NCI-H1417 treated with DMSO at 0.1 percent for 48 hours (cell line): ENCODE results near the gene DHRS13.
"Not testable (repeated sequence)": the region's sequence is repeated elsewhere in the genome, so short reads cannot be mapped to it uniquely, and the experiment has no call there.

Experiments used
- DNase-seq: peaks from one replicate; lab custom pipeline; 2025; lab: John Stamatoyannopoulos, UW

The DHRS13 gene

DNA sequence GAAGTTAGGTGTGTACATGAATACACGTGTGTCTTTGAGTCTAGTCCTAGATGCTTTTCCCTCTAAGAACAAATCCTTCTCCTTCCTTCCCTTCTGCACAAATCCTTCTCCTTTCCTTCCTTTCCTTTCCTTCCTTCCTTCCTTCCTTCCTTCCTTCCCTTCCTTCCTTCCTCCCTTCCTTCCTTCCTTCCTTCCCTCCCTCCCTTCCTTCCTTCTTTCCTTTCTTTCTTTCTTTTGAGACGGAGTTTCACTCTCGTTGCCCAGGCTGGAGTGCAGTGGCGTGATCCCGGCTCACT lies 615 bp upstream of the DHRS13 start:
- DNase-seq: not testable (repeated sequence)

DNA sequence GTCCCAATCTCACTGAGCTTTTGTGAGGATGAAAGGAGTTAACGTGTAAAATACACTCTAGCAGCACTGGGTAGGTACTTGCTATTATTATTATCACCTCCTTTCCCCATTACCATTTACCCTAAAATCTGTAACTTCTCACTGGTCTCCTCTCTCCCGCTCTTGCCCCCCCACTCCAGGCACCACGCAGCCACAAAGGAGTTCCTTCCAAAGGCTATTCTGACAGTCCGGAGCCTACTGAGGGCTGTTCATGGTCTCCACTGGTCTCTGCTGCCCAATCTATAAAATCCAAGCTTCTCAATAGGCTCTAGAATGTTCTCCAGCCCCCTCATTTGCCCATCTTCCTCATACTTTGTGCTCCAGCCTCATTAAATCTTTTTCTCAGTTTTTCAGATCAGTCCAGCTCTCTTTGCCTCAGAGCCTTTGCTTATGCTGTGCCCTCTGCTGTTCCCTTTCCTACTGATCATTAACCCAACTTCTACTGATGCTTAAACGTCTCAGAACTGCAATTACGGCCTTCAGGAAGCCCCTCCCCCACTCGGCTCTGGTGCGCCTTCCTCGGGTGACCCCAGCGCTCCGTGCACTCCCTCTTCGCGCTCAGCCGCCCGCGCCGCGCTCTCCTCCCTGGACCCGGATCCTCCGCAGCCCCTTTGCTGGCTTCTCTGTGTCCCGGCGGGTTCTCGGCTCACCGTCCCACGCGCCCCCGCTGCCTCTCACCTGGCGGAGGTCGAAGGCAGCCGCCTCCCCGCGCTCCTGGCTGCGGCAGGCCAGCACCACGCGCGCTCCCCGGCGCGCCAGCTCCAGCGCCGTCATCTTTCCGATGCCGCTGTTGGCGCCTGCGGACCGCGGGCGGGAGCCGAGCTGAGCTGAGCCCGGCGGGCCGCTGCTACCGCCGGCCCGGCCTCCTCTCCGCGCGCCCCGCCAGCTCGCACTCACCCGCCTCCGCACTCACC lies 737 bp downstream of the DHRS13 start:
- DNase-seq: peak; percentile 13

DNA sequence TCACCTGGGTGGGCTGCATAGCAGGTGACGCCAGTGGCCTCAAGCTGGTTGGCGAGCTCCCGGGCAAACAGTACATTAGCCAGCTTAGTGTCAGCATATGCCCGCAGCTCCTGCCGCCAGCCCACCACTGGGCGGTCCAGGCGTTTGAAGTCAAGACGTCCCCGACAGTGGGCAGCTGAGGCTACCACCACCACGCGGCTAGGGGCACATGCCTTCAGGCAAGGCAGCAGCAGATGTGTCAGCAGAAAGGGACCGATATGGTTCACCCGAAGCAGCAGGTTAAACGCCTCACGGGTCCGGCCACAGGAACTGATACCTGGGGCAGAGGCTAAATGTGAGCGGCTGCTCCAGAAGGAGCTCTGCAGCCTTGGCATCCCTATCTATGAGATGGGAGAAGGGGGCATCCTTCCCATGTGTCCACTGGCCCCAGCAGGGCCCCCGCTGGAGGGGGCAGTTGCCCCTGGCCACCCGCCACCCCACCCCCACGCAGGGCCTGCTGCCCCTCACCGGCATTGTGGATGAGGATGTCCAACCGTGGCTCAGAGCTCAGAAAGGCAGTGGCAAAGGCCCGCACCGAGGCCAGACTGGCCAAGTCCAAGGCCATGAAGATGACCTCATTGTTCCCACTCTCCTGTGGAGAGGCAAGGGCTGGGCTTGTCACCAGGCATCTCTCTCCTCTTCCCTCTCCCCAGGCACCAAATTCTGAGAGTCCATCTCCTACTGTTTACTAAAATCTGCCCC lies 1.7 kb downstream of the DHRS13 start:
- no peak for DNase-seq

DNA sequence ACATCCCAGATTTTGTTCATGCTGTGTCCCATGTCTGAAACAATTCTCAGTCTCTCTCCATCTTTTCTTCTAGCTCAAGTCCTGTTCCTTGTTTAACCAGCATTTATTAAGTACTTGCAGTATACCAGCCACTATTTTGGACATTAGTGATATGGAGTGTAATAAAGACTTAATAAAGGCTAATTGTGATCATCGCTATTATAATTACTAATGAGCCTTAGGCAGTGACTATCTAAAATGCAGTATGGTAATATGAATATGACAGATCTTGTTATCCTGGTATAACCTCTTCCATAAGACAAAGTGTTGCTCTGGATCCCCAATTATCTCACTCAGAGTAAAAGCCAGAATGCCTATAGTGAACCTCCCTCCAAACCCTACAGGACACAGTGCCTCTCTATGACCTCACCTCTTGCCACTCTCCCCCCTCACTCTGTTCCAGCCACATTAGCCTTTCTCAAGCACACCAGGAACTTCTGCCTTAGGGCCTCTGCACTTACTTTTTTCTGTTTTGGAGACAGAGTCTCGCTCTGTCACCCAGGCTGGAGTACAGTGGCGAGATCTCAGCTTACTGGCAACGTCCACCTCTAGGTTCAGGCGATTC lies 3.6 kb downstream of the DHRS13 start:
- no peak for DNase-seq

DNA sequence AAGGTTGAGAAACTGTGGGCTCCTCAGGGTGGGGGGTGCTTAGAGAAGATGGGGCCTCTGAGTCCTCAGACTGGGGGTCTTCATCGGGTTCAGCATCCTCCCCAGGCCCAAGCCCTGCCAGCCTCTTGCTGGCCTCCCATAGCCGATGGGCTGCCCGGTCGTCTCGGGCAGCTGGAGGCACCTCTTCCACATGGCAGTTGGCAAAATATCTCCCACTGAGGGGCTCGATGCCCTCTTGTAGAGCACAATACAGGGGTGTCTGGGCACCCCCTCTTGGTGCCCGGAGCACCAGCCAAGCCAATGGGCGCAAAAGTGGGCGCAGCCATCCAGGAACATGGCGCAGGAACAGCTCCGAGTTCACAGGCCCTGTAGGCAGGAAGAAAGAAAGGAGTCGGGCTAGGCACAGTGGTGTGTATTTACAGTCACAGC lies 4.3 kb downstream of the DHRS13 start:
- DNase-seq: no peak

DNA sequence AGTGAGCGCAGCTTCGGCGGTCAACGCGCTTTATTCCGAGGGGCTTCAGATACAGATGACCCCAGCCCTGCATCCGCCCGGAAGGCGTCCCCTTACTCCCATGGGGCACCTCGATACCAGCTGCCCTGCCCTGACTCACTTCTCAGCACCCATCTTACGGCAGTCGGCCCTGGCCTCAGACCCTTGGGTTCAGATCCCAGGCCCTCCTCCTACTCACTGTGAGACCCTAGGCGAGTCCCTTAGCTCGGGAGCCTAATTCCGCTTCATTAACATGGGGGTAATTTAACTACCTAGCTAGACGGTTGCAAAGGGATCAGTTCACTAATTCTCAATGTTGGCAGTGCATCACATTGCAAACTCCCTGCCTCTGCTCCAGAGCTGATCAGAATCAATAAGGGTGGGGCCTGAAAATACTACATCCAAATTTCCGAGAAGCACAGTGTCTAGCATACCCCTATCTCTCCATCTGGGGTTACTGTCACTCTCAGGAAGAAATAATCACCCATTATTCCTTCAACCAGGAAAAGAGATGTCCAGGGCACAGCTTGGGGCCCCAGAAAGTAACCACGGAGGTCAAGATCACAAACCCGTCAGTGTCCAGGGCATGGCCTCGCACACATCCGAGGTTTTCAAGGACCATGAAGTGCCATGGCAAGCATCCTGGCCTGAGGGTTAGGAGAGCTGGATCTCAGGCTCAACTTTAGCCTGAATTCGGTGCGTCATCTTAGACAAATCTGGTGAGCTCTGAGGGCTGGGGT lies 4.9 kb downstream of the DHRS13 start:
- DNase-seq: no peak

DNA sequence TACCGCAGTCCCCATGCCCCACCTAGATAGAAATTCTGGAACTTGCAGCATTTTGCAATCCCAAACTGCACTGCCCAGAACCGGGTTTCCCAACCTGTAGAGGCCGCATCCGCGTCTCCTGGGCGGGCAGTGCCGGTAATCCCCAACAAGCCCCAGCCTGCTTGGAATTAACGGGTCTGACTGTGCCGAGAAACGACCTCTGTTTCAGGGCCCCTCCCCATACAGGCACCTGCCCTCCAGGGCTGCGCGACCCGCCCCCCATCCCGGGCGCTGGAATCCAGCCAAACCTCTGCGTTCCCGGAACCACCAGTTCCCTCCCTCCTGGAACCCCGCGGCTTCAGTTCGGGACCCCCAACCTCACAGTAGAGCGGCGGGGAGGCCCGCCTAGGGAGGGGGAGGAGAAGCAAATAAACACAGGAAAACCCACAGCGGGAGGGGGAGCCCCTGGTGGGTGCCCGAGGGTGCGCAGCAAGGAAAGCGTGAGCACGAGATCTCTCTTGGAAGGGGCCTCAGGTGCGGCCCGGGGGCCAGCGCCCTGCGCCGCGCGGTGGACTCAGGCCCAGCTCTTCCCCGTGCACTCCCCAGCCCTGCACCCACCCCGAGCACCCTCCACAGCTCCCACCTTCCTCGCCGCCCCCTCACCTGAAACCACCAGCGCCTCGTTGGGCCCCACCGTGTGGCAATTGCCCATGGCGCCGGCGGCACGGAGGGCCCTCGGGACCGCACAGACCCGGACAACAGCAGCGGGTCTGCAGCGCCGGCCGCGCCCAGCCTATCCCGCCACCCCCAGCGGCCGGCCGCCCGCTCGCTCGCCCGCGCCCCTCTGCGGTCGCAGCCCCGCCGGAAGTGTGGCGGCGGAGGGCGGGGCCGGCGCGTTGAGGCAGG lies 5.8 kb downstream of the DHRS13 start, which contains the start of gene FLOT2:
FLOT2 (minus strand) TSS at position 850 of the 885 bp plus-strand sequence; CDS start at position 691, 159 bp downstream.
- DNase-seq: peak; percentile 51

DNA sequence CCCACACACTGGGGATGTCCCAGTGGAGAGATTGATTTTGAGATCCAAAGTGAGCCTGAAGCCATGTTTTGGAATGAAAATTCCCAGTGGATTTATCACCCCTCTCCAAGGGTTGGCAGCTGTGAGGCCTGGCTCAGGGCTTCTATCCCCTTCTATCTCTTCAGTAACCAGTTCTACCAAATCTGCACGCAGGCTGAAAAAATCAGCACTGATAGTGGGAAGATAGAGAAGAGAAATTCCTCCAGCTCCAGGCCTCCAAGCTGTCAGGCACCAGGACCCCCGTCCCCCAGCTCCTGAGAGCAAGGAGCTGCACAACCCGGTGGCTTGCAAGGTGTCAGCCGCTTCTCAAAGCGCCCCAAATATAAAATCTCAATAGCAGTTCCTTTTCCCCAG lies 6.4 kb downstream of the DHRS13 start:
- no peak for DNase-seq

DNA sequence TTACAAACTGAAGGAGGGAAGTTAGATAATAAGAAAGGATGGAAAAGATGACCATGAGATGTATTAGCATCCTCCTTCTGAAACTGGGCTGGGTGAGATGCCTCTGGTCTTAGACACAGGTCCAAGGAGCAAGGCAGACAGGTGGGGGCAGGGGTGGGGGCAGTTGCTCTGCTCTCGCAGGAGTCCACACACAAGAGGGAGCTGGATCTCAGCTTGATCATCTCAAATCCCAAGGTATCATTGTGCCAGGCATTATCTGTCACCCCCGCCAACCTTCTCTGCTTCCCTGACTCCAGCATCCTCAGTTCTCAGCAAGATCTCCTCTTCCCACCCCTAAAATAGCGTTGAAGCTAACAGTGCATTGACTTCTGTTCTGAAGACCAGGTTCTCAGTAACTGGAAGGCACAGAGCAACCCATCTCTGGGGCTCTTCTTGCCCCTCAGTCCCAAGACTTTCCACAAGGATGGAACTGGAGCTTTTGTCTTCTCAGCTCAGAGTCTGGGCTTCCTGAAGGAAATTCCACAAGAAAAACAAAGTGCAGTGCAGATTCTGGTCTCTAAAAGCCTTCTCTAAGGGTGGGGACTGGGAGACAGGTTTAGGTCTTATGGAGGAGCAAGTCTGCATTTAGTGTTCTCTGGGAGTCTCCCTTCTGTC lies 7.0 kb downstream of the DHRS13 start:
- DNase-seq: no peak

DNA sequence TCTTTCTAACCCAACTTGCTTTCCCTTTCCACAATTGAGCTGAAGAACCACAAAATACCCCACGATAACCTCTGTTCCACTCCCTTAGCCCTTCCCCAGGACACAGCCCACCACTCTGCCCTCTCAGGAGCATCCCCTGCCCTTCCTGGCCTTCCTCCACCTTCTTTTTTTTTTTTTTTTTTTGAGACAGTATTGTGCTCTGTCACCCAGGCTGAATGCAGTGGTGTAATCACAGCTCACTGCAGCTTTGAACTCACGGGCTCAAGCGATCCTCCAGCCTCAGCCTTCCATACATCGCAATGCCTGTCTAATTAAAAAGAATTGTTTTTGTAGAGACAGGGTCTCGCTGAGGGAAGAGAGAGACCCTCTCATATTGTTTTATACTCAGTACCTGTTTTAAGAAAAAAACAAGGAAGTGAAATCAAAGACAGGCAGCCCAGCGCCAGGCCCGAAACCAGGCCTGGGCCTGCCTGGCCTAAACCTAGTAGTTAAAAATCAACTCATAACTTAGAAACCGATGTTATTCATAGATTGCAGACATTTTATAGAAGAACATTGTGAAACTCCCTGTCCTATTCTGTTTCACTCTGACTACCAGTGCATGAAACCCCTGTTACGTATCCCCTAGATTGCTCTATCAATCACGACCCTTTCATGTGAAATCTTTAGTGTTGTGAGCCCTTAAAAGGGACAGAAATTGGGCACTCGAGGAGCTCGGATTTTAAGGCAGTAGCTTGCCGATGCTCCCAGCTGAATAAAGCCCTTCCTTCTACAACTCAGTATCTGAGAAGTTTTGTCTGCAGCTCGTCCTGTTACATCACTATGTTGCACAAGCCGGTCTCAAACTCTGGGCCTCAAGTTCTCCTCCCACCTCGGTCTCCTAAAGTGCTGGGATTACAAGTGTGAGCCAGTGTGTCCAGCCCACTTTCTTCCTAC lies 9.4 kb downstream of the DHRS13 start:
- DNase-seq: not testable (repeated sequence)

DNA sequence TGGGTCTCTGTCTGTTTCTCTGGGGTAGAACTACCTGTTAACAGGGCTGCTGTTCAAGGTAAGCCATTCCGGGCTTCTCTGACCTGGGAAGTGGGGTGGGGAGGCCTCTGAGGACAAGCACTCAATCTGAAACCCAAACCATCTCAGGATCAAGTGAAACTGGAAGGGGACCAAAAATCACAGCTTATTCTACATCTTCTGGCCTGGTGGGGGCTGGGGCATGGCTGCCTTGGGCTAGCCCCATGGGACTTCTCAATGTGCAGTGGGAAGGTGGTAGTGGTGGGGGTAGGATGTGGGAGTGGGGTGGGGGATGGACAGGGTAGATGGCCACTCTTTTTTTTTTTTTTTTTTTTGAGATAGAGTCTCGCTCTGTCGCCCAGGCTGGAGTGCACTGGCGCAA lies 10.9 kb downstream of the DHRS13 start:
- no peak for DNase-seq

DNA sequence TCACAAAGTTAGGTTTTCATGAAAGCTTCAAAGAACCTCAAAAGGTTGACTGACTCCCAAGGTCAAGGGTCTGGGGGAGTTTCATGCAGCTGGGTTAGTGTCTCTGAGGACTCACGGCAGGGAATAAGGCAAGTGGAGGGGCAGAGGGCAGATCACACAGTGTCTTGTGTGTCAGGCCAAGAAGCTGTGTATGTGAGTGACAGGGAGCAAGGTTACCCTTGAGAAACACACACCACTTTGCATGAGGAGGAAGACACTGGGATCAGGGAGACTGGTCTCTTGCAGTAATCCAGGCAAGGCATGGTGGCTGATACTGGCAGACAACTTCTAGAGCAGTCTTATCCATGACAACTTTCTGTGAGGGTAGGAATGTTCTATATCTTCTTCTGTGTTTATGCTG lies 11.7 kb downstream of the DHRS13 start:
- DNase-seq: no peak

DNA sequence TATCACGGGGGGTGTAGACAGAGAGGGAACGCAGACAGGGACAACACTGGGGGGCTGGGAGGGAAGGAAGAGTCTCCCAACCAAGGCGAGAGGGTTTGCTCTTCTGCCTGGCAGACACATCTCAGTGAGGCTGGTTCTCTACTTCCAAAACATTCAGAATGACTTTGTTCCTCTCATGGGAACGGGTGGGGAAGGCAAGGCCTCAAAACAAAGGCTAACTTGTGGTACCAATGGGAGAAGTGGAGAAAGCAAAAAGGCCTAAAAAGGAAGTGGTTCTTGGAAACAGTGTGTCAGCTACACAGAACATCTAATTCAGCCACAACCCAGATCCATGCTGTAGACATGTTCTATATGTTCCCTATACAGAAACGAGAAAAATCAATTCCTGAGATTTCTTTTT lies 12.9 kb downstream of the DHRS13 start:
- no peak for DNase-seq

DNA sequence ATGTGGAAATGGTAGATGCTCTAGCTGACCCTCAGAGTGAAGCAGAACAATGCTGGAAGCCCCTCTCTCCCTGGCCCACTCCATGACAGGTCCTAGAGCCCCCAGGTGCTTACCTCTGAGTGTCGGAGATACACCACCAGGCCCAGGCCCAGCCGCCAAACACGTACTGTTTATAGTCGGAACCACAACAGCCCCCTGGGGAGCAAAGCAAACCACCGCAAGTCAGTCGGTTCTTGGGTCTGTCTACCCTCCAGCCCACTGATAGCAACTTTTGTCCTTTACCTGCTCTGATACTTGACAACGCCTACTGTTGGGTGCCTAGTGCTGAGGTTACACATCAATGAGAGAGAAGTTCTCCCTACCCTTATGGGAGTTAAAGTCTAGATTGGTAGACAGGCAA lies 14.0 kb downstream of the DHRS13 start:
- DNase-seq: no peak

DNA sequence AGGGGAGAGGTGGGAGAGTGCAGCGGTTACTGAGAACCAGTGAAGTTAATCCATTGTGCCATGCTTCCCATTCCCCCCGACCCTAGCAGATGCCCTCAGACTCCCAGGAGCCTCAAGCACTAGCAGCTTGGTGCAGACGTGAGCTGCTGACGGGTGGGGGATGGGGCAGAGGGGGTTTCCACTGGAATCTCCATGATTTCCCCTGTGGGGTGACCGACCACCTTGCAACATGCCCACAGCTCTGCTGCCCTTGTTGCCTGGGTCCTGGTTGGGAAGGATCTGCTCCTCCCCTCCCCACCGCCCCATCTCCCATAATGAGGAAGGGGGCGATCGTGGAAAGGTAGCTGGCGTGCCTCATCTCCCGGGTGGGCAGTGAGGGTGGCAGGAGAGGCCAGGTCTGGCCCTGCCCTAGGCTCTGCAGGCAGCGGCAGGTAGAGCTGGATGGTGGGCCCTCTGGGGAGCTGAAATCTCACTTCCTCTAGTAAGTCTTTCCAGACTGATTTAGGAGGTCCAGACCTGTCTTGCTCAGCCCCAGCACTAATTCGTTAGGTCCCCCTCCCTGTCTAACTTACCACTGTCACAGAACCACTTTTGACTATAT lies 14.9 kb downstream of the DHRS13 start:
- DNase-seq: no peak

DNA sequence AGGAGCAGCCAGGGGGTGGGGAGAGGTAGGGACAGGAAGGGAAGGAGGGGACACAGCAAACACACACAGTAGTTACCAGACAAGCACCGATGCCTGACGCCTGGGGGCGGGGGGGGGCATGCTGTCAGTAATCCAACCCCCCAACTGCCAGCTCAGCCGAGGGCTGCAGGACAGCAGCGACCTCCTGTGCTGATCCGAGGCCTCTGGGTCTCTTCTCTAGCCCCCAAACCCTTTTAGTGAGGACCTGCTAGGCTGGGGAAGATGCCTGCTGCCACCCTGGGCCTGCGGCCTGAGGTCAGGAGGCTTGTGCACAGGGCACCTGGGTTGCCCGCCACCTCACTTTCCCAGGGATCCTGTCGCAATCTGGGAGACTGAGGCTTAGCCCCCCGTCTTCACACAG lies 16.9 kb downstream of the DHRS13 start:
- DNase-seq: no peak

DNA sequence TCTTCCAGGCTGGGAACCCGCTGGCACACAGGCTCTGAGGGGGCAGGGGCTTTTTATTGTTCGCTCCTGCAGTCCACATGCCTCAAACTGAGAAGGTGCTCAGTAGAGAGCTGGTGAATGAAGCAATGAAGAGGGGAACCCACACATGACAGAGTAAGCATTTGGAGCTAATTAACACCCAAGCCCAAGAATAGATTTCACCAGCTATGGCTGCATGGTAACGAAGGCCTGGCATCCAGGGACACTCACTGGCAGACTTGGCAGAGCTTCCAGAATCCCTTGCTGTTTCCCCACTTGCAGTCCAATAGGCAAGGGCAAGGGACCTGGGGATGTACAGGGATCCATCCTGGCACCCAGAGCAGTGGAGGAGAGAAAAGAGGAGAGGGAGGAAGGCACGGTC lies 17.5 kb downstream of the DHRS13 start:
- DNase-seq: no peak

DNA sequence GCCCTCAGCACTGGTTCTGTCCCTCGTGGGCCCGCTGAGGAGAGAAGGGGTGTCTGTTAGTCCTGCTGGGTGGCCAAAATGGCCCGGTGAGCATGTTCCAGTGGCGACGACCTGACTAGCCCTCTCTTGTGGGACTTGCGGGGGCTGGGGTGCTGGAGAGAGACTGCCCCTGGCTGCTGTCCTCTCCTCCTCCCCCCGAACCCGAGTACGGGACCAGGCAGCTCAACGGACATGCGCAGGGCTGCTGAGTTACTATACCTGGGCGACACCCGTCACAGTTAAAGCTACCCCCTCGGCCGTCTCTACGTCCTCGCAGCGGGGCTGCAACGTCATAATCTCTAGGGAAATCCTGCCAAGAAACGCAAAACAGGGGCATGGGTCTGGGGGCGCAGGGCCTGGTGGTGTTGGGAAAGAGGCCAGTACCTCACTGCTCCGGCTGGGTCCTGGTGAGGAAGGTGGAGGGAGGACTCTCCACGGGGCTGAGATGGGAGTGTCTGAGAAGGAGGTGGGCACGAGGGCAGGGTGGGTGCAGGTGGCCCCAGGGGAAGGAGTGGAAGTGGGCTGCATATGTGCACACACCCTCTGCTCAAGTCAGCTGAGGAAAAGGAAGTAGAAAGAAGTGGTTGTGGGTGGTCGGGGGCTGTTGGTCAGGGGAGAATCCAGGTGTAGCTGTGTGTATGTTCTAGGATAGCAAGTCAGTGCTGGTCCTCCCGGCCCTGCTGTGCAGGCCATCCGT lies 18.7 kb downstream of the DHRS13 start:
- DNase-seq: no peak
